GM21447 (cell line): ENCODE data around the gene TAC4.

ENCODE experiments used
- ATAC-seq: cut with Tn5 transposase; IDR thresholded peaks from one replicate; pipeline ENCODE4 v1.9.1; 2021; ENCODE audit not compliant: unreplicated experiment

Gene TAC4

DNA sequence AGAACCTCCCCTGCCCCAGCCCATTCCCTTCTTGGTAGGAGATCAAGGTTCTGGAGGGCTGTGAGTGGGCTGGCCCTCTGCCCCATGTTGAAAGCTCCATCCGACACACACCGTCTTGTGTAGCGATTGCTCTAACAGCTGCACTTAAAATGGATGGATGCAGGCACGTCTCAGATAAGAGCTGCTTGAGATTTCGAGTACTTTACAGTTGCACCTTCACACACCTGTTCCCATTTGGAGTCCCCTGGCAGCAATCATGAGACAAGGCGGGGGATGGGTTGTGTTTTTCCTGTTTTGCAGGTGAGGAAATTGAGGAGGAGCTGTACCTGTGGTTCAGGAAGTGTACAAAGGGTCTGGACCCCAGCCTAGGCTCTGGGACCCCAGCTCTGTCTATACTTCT lies 25.6 kb upstream of the TAC4 start:
- ATAC-seq = no peak

- ATAC-seq = no peak
Measured at GRCh38 chr17:49872754-49873377, 25.0 kb upstream of the TAC4 start.

DNA sequence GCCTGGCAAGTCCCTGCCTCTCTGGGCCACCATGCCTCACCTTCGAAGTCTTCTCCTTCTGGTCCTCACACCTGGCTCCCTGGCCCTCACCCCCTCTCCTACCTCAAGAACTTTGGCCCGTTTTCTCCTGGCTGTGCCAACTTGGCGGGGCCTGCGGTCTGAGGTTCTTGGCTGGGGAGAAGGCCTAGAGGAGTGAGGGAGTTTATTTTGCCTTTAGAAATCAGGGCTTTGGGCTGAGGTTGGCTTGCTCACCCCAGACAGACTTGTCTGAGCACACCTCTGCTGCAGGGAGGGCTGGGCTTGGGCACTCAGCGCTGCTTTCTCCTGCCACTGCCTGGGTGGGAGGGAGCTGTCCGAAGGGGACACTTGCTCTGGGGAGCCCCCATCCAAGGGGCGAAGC lies 23.3 kb upstream of the TAC4 start:
- ATAC-seq = no peak

GRCh38 chr17:49870298-49870697 lies 22.4 kb upstream of the TAC4 start:
- ATAC-seq = no peak

- ATAC-seq = no peak
Measured at GRCh38 chr17:49869038-49869374, 21.1 kb upstream of the TAC4 start.

DNA sequence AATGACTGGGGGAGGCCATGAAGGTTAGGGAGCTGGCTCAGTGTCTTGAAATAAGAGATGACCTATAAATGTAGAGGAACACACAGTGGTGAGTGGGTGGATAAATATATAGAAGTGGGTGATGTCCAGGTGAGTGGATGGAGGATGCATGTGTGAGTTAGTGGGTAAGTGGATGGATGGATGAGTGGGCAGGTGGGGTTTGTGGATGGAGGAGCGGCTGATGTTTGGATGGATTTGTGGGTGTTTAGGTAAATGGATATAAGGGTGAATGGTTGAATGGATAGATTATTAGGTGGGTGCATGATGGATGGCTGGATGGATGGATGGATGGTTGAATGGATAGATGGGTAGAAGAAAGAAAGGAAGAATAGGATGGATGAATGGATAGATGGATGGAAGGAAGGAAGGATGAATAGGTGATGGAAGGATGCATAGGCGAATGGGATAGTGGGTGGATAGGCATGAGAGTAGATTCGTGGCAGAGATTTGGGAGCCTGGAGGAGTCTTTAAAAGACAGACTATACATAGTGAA lies 19.1 kb upstream of the TAC4 start:
- ATAC-seq = no peak

- no peak for ATAC-seq
Measured at GRCh38 chr17:49866019-49866380, 18.1 kb upstream of the TAC4 start.

- no peak for ATAC-seq
Measured at GRCh38 chr17:49862781-49863331, 15.0 kb upstream of the TAC4 start.

DNA sequence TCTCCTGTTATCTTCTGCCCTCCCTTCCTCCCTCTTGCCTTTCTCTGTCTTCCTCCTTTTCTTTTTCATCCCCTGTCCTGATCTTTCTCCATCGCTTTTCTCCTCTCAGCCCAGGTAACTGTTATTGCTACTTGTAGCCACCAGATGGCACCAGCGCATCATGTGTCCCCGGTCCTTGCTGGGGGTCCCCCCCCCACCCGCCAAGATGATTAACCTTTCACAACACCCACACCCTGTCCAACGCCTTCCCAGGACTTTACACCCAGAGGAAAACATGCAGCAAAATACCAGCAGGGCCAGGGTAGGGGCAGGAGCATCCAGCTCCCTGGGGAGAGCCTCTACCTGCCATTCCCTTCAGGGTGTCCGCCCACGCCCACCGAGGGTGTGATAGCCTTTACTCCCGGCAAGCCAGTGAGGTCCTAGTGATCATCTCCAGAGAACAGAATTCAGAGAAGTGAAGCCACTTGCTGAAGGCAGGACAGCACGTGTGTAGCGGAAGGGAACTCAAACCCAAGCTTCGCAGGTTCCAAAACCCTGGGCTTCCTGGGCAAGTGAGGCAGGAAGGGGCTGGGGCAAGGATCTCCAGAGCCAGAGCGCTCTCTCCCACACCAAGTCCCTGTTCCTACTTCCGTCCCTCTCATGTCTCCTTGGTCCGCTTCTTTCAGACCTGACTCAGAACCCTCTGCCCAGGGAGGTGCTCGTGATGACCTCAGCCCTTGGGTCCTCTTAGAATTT lies 13.4 kb upstream of the TAC4 start:
- ATAC-seq = no peak

DNA sequence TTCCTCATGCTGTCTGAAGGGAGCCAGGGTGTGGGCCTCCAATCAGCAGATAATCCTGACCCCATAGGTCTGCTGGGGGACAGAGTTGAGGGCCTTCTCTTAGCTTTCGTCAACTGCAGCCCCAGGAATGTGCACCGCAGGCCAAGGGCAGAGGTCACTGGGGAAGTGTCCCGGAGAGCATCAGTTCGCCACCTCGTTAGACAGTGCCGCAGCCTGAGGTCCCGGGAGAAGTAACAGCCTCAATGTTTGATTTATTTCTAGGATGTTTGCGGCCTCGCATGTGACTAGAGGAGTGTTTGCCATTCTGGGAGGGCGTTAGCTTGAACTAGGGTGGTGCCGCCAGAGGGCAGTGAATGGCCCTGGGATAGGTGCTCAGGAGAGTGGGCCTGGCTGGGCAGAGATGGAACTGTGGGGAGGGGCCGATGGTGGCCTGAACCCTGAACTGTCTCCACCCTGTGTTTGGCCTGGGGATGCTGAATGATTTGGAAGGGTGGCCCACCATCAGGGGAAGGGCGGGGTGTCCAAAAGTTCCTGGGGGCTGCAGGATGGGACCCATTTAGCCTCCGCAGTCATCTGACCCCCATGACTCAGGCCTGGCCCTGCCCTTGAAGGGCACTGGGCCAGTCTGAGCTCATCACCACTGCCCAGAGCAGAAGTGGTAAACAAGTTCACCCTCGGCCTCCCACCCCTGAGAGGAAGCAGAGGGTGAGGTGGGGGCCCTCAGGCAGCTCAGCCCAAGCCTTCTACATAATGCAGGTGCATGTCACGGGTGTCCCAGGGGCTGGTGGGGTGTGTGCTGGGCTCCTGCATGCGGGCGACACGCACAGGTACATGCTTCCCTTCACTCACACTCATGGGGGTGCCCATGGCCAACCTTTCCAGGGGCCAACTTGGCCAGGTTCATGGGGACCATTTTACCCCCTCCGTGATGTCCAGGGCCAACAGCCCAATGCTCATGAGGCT lies 12.4 kb upstream of the TAC4 start:
- ATAC-seq = no peak

- no peak for ATAC-seq
Measured at GRCh38 chr17:49858796-49859195, 10.9 kb upstream of the TAC4 start.

DNA sequence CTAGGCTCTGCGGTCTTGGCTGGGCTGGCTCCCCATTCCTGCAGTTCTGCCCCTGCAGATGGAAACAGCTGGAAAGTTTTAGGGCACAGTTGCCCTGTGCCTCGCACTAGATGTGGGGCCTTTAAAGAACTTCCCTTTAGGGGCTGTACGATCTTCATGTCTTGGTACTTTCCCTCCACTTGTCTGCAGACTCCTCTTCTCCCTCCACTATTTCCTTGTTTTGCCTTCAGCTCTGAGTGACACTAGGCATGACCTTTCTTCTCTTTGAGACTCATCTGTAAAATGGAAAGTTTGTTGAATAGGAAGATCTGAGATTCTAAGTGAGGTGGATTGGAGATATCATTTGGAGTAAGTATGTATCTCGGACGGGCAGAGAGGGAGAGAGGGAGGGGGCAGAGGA lies 6.3 kb upstream of the TAC4 start:
- no peak for ATAC-seq

DNA sequence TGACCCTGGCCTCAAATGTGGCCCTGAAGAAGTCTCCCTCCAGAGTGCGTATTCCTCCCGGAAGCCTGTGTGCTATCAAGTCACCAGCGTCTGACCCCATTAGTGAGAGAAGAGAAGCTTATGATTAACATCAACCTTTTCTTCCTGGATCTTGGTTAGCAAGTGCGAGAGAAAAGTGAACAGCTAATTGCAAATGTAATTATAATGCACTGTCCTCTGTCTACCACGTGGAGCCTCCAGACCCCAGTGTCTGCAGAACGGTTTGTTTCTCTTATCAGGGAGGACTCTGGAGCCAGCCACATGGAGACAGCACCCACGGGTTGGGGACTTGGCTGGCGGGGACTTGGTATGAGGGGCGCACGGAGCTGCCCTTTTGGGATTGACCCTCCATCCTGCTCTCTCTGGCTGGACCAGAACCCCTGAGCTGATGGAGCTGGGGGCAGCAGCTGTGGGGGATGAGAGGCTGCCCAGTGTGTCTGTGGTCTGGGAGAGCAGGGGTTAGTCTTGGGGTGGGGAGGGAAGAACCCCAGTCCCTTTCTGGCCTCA lies 5.7 kb upstream of the TAC4 start:
- no peak for ATAC-seq

GRCh38 chr17:49851387-49852291 lies 3.8 kb upstream of the TAC4 start:
- no peak for ATAC-seq

DNA sequence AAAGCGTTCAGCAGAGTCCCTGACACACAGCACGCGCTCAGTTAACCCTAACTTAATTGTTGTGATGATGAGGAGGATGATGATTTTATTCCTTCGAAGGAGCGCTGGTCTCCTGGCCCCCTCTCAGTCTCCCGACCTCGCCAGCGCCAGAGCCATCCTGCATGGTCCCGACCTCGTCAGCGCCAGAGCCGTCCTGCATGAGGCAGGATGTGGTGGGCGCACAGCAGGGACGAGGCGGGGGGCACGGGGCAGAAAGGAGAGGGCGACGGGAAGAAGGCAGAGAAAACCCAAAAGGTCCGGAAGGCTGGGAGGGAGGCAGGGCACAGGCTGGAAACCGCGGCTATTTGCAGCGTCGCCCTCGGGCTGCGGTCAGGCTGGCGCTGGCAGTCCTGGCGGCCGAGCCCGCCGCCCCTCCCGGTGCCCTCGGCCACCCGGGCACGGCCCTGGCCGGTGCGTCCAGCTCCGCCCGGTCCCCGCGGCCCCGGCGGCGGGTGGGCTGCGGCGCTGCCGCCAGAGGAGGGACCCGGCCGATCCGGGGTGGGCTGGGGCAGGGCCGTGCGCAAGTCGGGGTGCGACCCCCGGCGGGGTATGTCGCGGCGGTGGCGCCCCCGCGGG lies 3.0 kb upstream of the TAC4 start:
- no peak for ATAC-seq

GRCh38 chr17:49850218-49850610 lies 2.3 kb upstream of the TAC4 start:
- no peak for ATAC-seq

GRCh38 chr17:49848739-49849138 lies 870 bp upstream of the TAC4 start:
- no peak for ATAC-seq

- ATAC-seq = no peak
Measured at GRCh38 chr17:49846938-49847712, 744 bp downstream of the TAC4 start.

GRCh38 chr17:49845321-49845720 lies 2.5 kb downstream of the TAC4 start:
- no peak for ATAC-seq
